NK-92 (cell line): ENCODE data around the gene ZNF622.
"Not testable (repeated sequence)": the region's sequence is repeated elsewhere in the genome, so short reads cannot be mapped to it uniquely, and the experiment has no call there.

Experiments
- DNase-seq: peaks from one replicate; lab custom pipeline; 2025; ENCODE audit not compliant: unreplicated experiment; lab: John Stamatoyannopoulos, UW

ZNF622 gene

DNA sequence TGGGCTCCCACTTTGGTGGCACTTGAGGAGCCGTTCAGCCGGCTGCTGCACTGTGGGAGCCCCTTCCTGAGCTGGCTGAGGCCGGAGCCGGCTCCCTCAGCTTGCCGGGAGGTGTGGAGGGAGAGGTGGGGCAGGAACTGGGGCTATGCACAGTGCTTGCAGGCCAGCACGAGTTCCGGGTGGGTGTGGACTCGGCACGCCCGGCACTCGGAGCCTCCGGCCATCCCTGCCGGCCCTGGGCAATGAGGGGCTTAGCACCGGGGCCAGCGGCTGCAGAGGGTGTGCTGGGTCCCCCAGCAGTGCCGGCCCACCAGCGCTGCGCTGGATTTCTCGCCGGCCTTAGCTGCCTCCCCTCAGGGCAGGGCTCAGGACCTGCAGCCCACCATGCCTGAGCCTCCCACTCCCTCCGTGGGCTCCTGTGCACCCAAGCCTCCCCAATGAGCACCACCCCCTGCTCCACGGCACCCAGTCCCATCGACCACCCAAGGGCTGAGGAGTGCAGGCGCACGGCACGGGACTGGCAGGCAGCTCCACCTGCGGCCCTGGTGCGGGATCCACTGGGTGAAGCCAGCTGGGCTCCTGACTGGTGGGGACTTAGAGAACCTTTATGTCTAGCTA lies 29.4 kb downstream of the ZNF622 start:
- not testable (repeated sequence) for DNase-seq

- no peak for DNase-seq
Measured at GRCh38 chr5:16431490-16431889, 34.1 kb downstream of the ZNF622 start.

GRCh38 chr5:16430349-16431089 lies 35.1 kb downstream of the ZNF622 start:
- no peak for DNase-seq

DNA sequence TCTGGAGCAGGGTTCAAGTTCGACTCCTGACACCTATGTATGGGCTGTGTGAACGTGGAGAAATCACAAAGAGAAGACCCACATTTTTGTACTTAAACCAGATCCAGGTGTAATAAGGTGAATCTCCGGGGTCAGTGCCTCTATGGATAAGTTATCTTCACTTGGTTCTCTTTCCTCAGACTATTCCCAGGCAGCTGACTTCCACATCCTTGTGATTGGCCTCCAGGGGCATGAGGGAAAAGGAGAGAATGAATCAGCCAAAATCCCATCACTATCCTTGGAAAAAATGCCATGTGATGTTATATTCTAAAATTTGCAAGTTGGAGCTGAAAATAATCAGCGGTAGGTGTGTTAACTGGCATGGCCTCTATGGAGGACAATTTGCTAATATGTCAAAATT lies 37.2 kb downstream of the ZNF622 start:
- no peak for DNase-seq

GRCh38 chr5:16427587-16427986 lies 38.0 kb downstream of the ZNF622 start:
- DNase-seq = no peak

DNA sequence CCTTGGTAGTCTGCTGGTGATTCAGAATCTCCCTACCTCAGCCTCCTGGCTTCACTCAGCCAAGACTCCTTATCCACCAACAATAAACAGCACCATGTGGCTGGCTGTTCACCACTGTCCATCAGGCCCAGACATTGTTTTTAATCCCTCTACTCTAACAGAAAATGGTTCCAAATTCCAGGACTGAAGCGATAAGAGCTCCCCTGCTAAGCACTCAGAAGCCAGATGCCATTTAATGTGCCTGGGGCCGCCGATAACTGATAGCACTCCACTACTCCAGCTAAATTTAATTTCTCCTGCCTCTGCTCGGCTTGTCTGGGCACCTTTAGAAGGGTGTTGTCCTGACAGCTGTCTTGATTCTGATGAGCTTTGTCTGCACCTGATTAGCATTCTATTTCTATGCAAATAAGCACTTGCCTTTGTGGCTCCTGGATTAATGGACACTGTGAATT lies 47.1 kb downstream of the ZNF622 start:
- no peak for DNase-seq

- no peak for DNase-seq
Measured at GRCh38 chr5:16417398-16418074, 48.1 kb downstream of the ZNF622 start.

GRCh38 chr5:16414861-16415260 lies 50.7 kb downstream of the ZNF622 start:
- no peak for DNase-seq

DNA sequence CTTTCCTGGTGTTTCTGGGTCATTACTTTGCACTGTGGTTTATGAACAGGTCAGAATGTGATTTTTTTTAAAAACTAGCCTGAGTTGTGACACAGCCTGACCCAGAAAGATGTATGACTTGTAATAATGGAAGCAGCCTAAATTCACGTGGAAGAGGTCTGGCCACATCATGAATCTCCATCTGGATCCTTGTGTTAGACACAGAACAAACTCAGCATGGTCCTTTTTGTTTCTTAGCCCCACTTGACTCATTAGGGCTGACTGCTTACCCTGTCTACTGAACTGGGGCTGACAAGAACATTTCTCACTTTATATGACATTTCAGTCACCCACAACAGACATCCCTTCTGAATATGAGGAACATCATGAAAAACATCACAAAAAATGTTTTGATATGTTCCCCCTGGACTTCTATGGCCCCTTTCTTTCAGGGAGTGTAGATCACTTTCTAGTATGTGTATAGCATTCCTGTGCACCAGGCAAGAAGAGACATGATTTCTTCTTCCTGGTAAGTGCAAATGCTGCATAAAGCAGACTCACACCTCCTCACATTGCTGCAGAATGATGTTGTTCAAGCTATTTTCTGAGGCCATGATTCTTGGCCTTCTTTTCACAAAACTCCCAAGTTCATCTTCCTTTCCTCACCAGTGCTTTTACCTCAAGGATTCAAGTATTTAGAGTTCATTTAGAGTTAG lies 52.3 kb downstream of the ZNF622 start:
- DNase-seq = no peak

GRCh38 chr5:16412556-16412955 lies 53.0 kb downstream of the ZNF622 start:
- no peak for DNase-seq

- DNase-seq = no peak
Measured at GRCh38 chr5:16411741-16412455, 53.7 kb downstream of the ZNF622 start.

DNA sequence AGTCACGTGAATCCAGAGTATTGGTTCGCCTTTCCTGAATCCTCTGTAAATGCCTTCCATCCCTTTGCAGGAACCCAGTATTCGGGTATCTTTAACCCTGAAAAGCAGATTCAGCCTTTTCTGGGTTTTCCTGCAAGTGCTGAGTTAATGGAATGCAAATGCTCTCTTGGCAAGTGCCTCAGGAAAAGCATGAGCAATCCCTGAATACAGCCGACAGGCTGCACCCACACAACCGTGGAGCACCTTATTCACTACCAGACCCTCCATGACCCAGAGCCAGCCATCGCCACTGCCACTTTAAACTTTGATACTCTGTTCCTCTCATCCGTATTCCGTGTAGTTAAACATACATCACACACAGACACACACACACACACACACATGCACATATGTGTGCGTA lies 54.4 kb downstream of the ZNF622 start:
- no peak for DNase-seq

- DNase-seq = no peak
Measured at GRCh38 chr5:16410338-16410737, 55.3 kb downstream of the ZNF622 start.

DNA sequence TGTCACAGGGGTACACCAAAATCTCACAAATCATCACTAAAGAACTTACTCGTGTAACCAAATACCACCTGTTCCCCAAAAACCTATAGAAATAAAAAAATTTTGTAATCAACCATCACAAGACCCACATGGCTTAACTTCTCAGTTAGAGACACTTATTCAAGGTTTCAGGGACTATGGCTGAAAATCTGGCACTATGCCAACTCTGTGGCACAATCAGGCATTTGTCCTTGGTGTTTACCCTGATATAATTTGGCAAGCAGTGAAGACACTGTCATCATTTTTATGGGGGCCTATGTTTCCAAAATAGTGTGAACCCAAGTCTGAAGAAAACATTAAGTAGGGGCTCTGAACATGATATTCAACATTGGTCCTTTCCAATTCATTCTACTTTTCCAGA lies 59.0 kb downstream of the ZNF622 start:
- no peak for DNase-seq

- no peak for DNase-seq
Measured at GRCh38 chr5:16406023-16406422, 59.6 kb downstream of the ZNF622 start.
